ENCODE measurements around the gene NFKB1.

- TF ChIP-seq CTCF (IDR thresholded peaks at IDR 0.05; ENCODE audit: poor library complexity, severe bottlenecking) (no peak), MXI1 (conservative IDR thresholded peaks at IDR 0.05; ENCODE audit: poor library complexity, severe bottlenecking) (no peak), RAD21 (conservative IDR thresholded peaks at IDR 0.05) (no peak), EZH2 (IDR thresholded peaks at IDR 0.05; ENCODE audit: borderline replicate concordance, insufficient read depth, low read length, poor library complexity, severe bottlenecking) (no peak), POLR2AphosphoS5 (IDR thresholded peaks at IDR 0.05) (no peak)
Observed at GRCh38 chr4:102580463-102580842, 79.3 kb downstream of the NFKB1 start.
